HepG2 (cell line): ENCODE results near the gene GLG1. TPM values are rescaled to one million over a fixed set of nuclear protein-coding genes. Genes with fewer than 3 reads are reported as not detected.
A peak's percentile ranks its signal among the peaks of the same experiment; 100 is the strongest.

ENCODE experiments used
- ATRX ChIP-seq: sonication (generic); formaldehyde crosslinking; IDR thresholded peaks from 2 replicates; pipeline ENCODE4 v1.4.0; 2020; ENCODE audit warnings: missing genetic modification reagents, borderline replicate concordance
- CCDC6 ChIP-seq: sonication (generic); formaldehyde crosslinking; IDR thresholded peaks from 2 replicates; pipeline ENCODE4 v1.8.1; 2022; ENCODE audit warnings: mild to moderate bottlenecking, missing genetic modification reagents, moderate library complexity
- SMC3 ChIP-seq: IDR thresholded peaks from 2 replicates; pipeline ENCODE4 v1.6.1; 2011; ENCODE audit warnings: low read length, improper control_type of control experiment
- STAG1 ChIP-seq: sonication (generic); formaldehyde crosslinking; IDR thresholded peaks from 2 replicates; pipeline ENCODE4 v1.4.0; 2020; ENCODE audit warnings: missing genetic modification reagents
- TBP ChIP-seq: sonication (generic); formaldehyde crosslinking; IDR thresholded peaks from 2 replicates; pipeline ENCODE4 v1.5.0; 2020; ENCODE audit warnings: missing genetic modification reagents
- TOE1 ChIP-seq: sonication (generic); formaldehyde crosslinking; IDR thresholded peaks from 2 replicates; pipeline ENCODE4 v1.4.0; 2020; ENCODE audit warnings: mild to moderate bottlenecking, missing genetic modification reagents
- TRIM24 ChIP-seq: sonication (generic); formaldehyde crosslinking; IDR thresholded peaks from 2 replicates; pipeline ENCODE4 v1.8.0; 2022; ENCODE audit warnings: mild to moderate bottlenecking, missing genetic modification reagents
- XBP1 ChIP-seq: sonication (generic); formaldehyde crosslinking; IDR thresholded peaks from 2 replicates; pipeline ENCODE4 v1.5.0; 2020; ENCODE audit warnings: missing genetic modification reagents
- ZBTB20 ChIP-seq: sonication (generic); formaldehyde crosslinking; IDR thresholded peaks from 2 replicates; pipeline ENCODE4 v1.8.1; 2023; ENCODE audit warnings: missing genetic modification reagents, low read depth, mild to moderate bottlenecking, borderline replicate concordance
- ZNF484 ChIP-seq: sonication (generic); formaldehyde crosslinking; IDR thresholded peaks from 2 replicates; pipeline ENCODE4 v1.5.1; 2020; ENCODE audit warnings: mild to moderate bottlenecking, low read depth, missing genetic modification reagents, borderline replicate concordance
- ZNF674 ChIP-seq: sonication (generic); formaldehyde crosslinking; IDR thresholded peaks from 2 replicates; pipeline ENCODE4 v1.5.0; 2020; ENCODE audit warnings: low read depth, mild to moderate bottlenecking, missing genetic modification reagents
- ZNF83 ChIP-seq: sonication (generic); formaldehyde crosslinking; IDR thresholded peaks from 2 replicates; pipeline ENCODE4 v1.4.0; 2020; ENCODE audit warnings: missing genetic modification reagents, mild to moderate bottlenecking, borderline replicate concordance
- polyA plus RNA-seq, 8 experiments: library from polyadenylated mRNA; depleted of rRNA in 3 of 8; stranded (reverse) in 7 of 8; unstranded in 1 of 8; fragments of >200 nt; fragmentation: Illumina TruSeq in 4 of 8; extraction: Trizol in 4 of 8; gene quantifications; 2 replicates each; pipeline versions ENCODE4 v1.2.1 to v1.2.3, GENCODE V29; 2011 to 2016; ENCODE audit warnings: low read depth in 4 of 8, missing spikeins in 1 of 8, mixed read lengths in 1 of 8; ENCODE audit not compliant: insufficient read depth in 1 of 8
- total RNA-seq, 5 experiments: library from RNA; depleted of rRNA; stranded (reverse); fragments of >200 nt; fragmentation: Illumina TruSeq; extraction: Trizol; gene quantifications; 2 replicates each; pipeline ENCODE4 v1.2.3, GENCODE V29; 2016; ENCODE audit warnings: low read depth in 1 of 5
- TF ChIP-seq, protein P1 (sequence below): sonication (generic); formaldehyde crosslinking; IDR thresholded peaks from 2 replicates; pipeline ENCODE4 v1.5.1; 2020; ENCODE audit warnings: missing genetic modification reagents, mild to moderate bottlenecking, borderline replicate concordance
- TF ChIP-seq, protein P2 (sequence below): sonication (generic); formaldehyde crosslinking; IDR thresholded peaks from 2 replicates; pipeline ENCODE4 v1.5.0; 2020; ENCODE audit warnings: missing genetic modification reagents
- TF ChIP-seq, protein P3 (sequence below): sonication (generic); formaldehyde crosslinking; IDR thresholded peaks from 2 replicates; pipeline ENCODE4 v1.4.0; 2020; ENCODE audit warnings: missing genetic modification reagents, borderline replicate concordance
- TF ChIP-seq, protein P4 (sequence below): sonication (generic); formaldehyde crosslinking; IDR thresholded peaks from 2 replicates; pipeline ENCODE4 v1.4.0; 2020; ENCODE audit warnings: mild to moderate bottlenecking, missing genetic modification reagents
- TF ChIP-seq, protein P5 (sequence below): sonication (generic); formaldehyde crosslinking; IDR thresholded peaks from 2 replicates; pipeline ENCODE4 v1.4.0; 2020; ENCODE audit warnings: missing genetic modification reagents, borderline replicate concordance

The GLG1 gene
- total and polyA plus RNA-seq, 2 of the 13 experiments (the other 11 are each of a cell fraction or from before 2014, with no cell fraction given), result 87.7 to 141 TPM

DNA sequence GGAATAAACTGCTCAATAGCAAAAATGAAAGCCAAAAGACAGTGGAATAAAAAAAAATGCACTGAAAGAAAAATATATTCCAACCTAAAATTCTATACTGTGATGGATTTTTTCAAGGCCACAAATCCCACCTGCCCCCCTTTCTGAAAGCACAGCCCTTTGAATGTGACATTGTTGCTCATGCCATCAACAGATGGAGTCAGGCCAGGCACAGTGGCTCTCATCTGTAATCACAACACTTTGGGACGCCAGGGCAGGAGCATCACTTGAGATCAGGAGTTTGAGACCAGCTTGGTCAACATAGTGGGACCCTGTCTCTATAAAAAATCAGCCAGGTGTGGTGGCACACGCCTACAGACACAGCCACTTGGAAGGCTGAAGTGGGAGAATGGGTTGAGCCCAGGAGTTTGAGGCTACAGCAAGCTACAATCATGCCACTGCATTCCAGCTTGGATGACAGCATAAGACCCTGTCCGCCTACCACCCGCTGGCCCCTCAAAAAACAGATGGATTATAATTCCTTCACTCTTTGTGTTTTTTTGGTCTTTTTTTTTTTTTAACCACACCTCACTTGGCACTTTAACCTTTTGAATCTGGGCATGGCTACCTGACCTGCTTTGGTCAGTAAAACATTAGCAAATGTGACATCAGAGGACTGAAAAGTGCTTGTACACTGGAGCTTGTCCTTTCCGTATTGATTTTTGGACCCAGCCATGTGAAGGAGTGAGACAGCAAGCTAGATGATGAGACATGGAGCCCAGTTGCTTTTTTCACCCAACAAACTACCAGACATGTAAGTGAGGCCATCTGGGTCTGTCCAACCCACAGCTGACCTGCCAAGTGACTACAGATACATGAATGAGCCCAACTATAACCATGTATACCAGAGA lies 36.3 kb downstream of the GLG1 start (continued):
- TF ChIP-seq, protein P1, sequence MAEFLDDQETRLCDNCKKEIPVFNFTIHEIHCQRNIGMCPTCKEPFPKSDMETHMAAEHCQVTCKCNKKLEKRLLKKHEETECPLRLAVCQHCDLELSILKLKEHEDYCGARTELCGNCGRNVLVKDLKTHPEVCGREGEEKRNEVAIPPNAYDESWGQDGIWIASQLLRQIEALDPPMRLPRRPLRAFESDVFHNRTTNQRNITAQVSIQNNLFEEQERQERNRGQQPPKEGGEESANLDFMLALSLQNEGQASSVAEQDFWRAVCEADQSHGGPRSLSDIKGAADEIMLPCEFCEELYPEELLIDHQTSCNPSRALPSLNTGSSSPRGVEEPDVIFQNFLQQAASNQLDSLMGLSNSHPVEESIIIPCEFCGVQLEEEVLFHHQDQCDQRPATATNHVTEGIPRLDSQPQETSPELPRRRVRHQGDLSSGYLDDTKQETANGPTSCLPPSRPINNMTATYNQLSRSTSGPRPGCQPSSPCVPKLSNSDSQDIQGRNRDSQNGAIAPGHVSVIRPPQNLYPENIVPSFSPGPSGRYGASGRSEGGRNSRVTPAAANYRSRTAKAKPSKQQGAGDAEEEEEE (CRISPR knock-in tag), result 0 out of 2 replicates have a peak, but pooled peaks have one; percentile 80
- TF ChIP-seq ZNF484 (CRISPR knock-in tag) (no peak), TOE1 (CRISPR knock-in tag) (no peak), ATRX (CRISPR knock-in tag) (no peak), SMC3 (0 out of 2 replicates have a peak, but pooled peaks have one; percentile 4), ZNF674 (CRISPR knock-in tag) (no peak), CCDC6 (CRISPR knock-in tag) (0 out of 2 replicates have a peak, but pooled peaks have one; percentile 70), ZBTB20 (CRISPR knock-in tag) (peak; percentile 84; the same call in 1 of the 2 replicates), TBP (CRISPR knock-in tag) (no peak), TRIM24 (CRISPR knock-in tag) (no peak), ZNF83 (CRISPR knock-in tag) (no peak), XBP1 (CRISPR knock-in tag) (no peak), STAG1 (CRISPR knock-in tag) (no peak)
- TF ChIP-seq, protein P2, sequence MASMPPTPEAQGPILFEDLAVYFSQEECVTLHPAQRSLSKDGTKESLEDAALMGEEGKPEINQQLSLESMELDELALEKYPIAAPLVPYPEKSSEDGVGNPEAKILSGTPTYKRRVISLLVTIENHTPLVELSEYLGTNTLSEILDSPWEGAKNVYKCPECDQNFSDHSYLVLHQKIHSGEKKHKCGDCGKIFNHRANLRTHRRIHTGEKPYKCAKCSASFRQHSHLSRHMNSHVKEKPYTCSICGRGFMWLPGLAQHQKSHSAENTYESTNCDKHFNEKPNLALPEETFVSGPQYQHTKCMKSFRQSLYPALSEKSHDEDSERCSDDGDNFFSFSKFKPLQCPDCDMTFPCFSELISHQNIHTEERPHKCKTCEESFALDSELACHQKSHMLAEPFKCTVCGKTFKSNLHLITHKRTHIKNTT (CRISPR knock-in tag), result no peak
- TF ChIP-seq, protein P3, sequence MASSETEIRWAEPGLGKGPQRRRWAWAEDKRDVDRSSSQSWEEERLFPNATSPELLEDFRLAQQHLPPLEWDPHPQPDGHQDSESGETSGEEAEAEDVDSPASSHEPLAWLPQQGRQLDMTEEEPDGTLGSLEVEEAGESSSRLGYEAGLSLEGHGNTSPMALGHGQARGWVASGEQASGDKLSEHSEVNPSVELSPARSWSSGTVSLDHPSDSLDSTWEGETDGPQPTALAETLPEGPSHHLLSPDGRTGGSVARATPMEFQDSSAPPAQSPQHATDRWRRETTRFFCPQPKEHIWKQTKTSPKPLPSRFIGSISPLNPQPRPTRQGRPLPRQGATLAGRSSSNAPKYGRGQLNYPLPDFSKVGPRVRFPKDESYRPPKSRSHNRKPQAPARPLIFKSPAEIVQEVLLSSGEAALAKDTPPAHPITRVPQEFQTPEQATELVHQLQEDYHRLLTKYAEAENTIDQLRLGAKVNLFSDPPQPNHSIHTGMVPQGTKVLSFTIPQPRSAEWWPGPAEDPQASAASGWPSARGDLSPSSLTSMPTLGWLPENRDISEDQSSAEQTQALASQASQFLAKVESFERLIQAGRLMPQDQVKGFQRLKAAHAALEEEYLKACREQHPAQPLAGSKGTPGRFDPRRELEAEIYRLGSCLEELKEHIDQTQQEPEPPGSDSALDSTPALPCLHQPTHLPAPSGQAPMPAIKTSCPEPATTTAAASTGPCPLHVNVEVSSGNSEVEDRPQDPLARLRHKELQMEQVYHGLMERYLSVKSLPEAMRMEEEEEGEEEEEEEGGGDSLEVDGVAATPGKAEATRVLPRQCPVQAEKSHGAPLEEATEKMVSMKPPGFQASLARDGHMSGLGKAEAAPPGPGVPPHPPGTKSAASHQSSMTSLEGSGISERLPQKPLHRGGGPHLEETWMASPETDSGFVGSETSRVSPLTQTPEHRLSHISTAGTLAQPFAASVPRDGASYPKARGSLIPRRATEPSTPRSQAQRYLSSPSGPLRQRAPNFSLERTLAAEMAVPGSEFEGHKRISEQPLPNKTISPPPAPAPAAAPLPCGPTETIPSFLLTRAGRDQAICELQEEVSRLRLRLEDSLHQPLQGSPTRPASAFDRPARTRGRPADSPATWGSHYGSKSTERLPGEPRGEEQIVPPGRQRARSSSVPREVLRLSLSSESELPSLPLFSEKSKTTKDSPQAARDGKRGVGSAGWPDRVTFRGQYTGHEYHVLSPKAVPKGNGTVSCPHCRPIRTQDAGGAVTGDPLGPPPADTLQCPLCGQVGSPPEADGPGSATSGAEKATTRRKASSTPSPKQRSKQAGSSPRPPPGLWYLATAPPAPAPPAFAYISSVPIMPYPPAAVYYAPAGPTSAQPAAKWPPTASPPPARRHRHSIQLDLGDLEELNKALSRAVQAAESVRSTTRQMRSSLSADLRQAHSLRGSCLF (CRISPR knock-in tag), result no peak
- TF ChIP-seq, protein P4, sequence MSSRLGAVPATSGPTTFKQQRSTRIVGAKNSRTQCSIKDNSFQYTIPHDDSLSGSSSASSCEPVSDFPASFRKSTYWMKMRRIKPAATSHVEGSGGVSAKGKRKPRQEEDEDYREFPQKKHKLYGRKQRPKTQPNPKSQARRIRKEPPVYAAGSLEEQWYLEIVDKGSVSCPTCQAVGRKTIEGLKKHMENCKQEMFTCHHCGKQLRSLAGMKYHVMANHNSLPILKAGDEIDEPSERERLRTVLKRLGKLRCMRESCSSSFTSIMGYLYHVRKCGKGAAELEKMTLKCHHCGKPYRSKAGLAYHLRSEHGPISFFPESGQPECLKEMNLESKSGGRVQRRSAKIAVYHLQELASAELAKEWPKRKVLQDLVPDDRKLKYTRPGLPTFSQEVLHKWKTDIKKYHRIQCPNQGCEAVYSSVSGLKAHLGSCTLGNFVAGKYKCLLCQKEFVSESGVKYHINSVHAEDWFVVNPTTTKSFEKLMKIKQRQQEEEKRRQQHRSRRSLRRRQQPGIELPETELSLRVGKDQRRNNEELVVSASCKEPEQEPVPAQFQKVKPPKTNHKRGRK (CRISPR knock-in tag), result no peak
- TF ChIP-seq, protein P5, sequence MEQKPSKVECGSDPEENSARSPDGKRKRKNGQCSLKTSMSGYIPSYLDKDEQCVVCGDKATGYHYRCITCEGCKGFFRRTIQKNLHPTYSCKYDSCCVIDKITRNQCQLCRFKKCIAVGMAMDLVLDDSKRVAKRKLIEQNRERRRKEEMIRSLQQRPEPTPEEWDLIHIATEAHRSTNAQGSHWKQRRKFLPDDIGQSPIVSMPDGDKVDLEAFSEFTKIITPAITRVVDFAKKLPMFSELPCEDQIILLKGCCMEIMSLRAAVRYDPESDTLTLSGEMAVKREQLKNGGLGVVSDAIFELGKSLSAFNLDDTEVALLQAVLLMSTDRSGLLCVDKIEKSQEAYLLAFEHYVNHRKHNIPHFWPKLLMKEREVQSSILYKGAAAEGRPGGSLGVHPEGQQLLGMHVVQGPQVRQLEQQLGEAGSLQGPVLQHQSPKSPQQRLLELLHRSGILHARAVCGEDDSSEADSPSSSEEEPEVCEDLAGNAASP, result no peak; the same call in 1 of the 2 replicates
